ENCODE measurements around the gene MTFR2. TPM values are rescaled to one million over a fixed set of nuclear protein-coding genes. Genes with fewer than 3 reads are reported as not detected.

The MTFR2 gene
- total and polyA plus RNA-seq, 2 of the 13 experiments (the other 11 are each of a cell fraction or from before 2014, with no cell fraction given), result 6.7 to 10.7 TPM

GRCh38 chr6:136249811-136250685, at the start of gene MTFR2 (continued):
- TF ChIP-seq ZNF557 (CRISPR knock-in tag; IDR thresholded peaks at IDR 0.05) (0 out of 2 replicates have a peak, but pooled peaks have one; percentile 10), PLSCR1 (CRISPR knock-in tag; IDR thresholded peaks at IDR 0.05; ENCODE audit: borderline replicate concordance) (no peak), ATF2 (CRISPR knock-in tag; IDR thresholded peaks at IDR 0.05) (peak; percentile 91), ZNF432 (CRISPR knock-in tag; IDR thresholded peaks at IDR 0.05; ENCODE audit: borderline replicate concordance) (no peak), KDM4B (CRISPR knock-in tag; IDR thresholded peaks at IDR 0.05) (no peak), PAF1 (CRISPR knock-in tag; IDR thresholded peaks at IDR 0.05) (no peak), GATAD2A (CRISPR knock-in tag; IDR thresholded peaks at IDR 0.05) (peak; percentile 70), CCDC6 (CRISPR knock-in tag; IDR thresholded peaks at IDR 0.05) (peak; percentile 98), ZNF18 (CRISPR knock-in tag; IDR thresholded peaks at IDR 0.05; ENCODE audit: insufficient replicate concordance) (no peak), YEATS4 (CRISPR knock-in tag; IDR thresholded peaks at IDR 0.05; ENCODE audit: borderline replicate concordance) (peak; percentile 43; the same call in 1 of the 2 replicates), HNF4G (IDR thresholded peaks at IDR 0.05; ENCODE audit: borderline replicate concordance, low read depth, low read length) (peak; percentile 74), HNF4G (CRISPR knock-in tag; IDR thresholded peaks at IDR 0.05; ENCODE audit: borderline replicate concordance, low read depth) (peak; percentile 36; the same call in 1 of the 2 replicates), ZNF337 (CRISPR knock-in tag; IDR thresholded peaks at IDR 0.05; ENCODE audit: borderline replicate concordance, low read depth) (no peak), THAP8 (CRISPR knock-in tag; IDR thresholded peaks at IDR 0.05; ENCODE audit: borderline replicate concordance) (no peak; the same call in 1 of the 2 replicates), CC2D1A (CRISPR knock-in tag; IDR thresholded peaks at IDR 0.05) (no peak), ZC3H4 (CRISPR knock-in tag; IDR thresholded peaks at IDR 0.05; ENCODE audit: borderline replicate concordance) (no peak), ZMYM2 (CRISPR knock-in tag; IDR thresholded peaks at IDR 0.05) (no peak), TRAFD1 (CRISPR knock-in tag; IDR thresholded peaks at IDR 0.05; ENCODE audit: borderline replicate concordance) (no peak), ZNF253 (CRISPR knock-in tag; IDR thresholded peaks at IDR 0.05; ENCODE audit: borderline replicate concordance) (peak; percentile 30; the same call in 1 of the 2 replicates), MBNL3 (CRISPR knock-in tag; conservative IDR thresholded peaks at IDR 0.05) (no peak)

Data from HepG2 (cell line).